ENCODE data around the gene FBXO10.
"Not testable (repeated sequence)": the region's sequence is repeated elsewhere in the genome, so short reads cannot be mapped to it uniquely, and the experiment has no call there.

Gene FBXO10

DNA sequence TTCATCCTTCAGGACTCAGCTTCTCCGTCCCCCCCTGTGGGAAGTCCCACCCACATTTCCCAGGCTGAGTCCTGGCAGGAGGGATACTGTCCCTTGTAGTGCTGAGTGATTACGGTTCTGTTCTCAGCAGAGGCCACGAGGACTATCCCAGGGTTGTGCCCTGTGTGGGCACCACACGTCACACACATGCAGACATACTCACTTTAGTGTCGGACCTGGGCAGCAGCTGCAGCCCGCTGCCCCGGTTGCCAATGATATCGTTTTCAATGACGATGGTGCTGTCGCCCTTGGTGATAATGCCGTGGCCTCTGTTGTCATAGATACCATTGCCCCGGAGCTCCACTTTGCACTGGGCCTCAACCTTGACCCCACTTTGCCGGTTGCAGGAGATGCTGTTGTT is 58.3 kb downstream of the FBXO10 start:
- TF ChIP-seq, protein P1, sequence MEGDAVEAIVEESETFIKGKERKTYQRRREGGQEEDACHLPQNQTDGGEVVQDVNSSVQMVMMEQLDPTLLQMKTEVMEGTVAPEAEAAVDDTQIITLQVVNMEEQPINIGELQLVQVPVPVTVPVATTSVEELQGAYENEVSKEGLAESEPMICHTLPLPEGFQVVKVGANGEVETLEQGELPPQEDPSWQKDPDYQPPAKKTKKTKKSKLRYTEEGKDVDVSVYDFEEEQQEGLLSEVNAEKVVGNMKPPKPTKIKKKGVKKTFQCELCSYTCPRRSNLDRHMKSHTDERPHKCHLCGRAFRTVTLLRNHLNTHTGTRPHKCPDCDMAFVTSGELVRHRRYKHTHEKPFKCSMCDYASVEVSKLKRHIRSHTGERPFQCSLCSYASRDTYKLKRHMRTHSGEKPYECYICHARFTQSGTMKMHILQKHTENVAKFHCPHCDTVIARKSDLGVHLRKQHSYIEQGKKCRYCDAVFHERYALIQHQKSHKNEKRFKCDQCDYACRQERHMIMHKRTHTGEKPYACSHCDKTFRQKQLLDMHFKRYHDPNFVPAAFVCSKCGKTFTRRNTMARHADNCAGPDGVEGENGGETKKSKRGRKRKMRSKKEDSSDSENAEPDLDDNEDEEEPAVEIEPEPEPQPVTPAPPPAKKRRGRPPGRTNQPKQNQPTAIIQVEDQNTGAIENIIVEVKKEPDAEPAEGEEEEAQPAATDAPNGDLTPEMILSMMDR (IDR thresholded peaks at IDR 0.05; ENCODE audit: borderline replicate concordance, insufficient read depth, low read depth, low read length): no peak
- no peak overlapping the region for H3K4me3 ChIP-seq (ENCODE audit: low read depth, low read length)

DNA sequence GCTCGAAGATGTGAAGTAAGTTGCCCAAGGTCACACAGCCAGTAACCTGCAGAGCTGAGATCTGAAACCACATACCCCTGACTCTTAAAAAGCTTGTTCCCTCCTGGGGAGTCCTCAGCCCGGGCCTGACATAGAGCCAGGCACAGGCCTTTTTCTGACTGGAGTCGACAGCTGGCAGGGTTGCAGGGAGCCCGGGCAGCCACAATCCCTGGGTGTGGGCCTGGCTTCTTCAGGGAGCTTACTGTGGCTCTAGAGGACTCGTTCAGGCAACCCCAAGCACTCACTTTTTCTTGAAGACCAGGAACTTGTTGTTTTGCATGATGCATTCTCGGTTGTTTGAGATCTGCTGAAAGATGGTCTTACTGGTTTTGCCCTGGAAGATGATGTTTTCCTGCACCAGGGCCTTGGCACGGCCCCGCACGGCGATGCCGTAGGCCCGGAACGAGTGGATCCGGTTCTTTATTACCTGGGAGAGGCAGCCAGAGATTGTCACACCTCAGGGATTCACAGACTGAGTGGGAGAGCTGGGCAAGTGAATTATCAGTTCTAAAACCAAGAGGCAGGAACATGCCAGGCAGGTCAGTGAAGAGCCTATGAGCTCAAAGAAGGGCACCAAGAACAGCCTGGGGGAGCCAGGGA is 60.4 kb downstream of the FBXO10 start:
- TF ChIP-seq, protein P1 (IDR thresholded peaks at IDR 0.05; ENCODE audit: borderline replicate concordance, insufficient read depth, low read depth, low read length): no peak
- H3K4me3 ChIP-seq (ENCODE audit: low read depth, low read length): no peak overlapping the region

DNA sequence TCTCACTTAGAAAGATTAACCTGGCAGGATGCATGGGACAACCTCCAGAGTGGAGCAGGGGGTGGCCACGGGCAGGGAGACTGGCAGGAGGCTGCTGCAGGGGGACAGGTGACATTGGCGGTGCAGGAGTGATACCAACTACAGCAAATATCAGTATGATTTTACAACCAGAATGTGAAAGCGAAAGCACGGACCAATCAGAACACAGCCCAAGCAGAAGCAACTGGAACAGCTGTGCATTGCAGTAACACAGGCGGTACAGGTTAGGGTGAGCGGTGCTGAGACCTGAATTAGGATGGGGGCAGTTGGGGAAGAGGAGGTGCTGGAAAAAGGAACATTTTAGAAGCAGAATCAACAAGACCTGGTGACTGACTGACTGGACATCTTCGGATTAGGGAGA is 61.2 kb downstream of the FBXO10 start:
- TF ChIP-seq, protein P1 (IDR thresholded peaks at IDR 0.05; ENCODE audit: borderline replicate concordance, insufficient read depth, low read depth, low read length): no peak
- H3K4me3 ChIP-seq (ENCODE audit: low read depth, low read length): no peak overlapping the region

DNA sequence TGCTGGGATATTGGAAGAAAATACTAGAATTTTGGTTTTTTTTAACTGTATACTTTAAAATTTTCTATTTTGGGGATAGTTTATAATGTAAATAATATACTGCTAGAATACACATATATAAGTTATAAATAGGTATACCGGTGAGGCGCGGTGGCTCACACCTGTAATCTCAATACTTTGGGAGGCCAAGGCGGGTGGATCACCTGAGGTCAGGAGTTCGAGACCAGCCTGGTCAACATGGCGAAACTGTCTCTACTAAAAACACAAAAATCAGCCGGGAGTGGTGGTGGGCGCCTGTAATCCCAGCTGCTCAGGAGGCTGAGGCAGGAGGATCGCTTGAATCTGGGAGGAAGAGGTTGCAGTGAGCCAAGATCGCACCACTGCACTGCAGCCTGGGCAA is 61.8 kb downstream of the FBXO10 start:
- H3K4me3 ChIP-seq (ENCODE audit: low read depth, low read length): not testable (repeated sequence)

DNA sequence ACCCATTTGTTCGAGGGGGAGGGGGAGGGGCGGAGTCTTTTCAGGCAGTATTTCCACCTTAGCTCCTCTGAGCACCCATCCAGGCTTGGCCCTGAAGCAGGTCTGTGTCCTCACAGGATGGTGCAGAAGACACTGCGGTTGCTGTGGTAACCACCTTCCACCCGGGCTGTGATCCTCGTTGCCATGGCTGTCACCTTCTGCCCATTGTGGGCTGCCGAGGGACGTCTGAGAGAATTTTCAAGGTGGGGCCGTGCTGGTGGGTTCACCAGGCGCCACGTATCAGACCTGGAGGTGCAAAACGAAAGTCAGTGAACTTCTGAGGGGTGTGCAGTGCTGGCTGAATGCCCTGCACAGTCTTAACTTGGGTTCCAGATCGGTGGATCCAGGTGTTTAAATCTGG is 63.7 kb downstream of the FBXO10 start:
- TF ChIP-seq, protein P1 (IDR thresholded peaks at IDR 0.05; ENCODE audit: borderline replicate concordance, insufficient read depth, low read depth, low read length): no peak

DNA sequence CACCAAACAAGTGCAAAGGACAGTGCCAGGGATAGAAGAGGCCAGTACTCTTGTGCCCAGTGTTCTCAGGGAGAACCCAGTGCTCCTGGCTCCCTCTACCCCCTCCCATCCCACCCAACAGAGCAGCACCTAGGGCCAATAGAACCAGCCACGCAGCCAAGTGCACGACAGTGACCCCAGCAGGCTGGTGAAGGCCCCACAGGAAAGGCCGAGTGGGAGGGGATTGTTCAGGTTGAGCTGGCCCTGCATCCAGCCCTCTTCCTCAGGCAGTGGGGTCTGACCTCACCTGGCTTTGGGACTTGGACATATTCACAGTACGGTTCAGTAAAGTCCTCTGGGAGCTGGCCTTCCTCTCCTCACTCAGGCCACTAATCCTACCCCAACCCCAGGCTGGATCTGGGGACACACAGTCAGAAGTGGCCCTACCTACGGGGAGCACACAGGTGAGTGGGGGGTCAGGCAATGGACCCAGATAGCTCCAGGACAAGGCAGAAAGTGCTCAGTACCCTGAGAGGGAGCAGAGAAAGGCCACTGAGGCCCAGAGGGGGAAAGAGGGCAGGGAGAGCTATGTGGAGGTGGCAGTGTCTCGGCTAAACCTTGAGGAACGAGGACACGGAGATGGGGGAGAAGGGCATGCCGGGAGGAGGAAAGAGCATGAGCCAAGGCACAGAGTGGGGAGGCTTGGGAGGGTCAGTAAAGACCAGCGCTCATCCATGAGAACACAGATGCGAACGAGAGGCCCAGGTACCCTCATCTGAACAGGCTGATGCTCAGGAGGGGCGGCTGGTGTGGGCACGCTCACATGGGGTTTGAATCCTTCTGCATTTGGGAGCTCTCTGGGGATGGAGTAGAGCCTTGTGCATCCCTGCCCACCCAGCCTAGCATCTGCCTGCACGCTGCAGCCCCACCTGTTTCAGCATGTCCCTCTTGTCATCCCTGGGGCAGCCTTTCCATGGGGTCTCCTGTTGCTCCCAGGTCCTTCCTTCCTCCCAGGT is 64.9 kb downstream of the FBXO10 start:
- no peak overlapping the region for H3K4me3 ChIP-seq (ENCODE audit: low read depth, low read length)
- TF ChIP-seq, protein P1 (IDR thresholded peaks at IDR 0.05; ENCODE audit: borderline replicate concordance, insufficient read depth, low read depth, low read length): peak; percentile 47; the same call in 1 of the 2 replicates

More for the DNA sequence above, 63.7 kb downstream of the FBXO10 start:
- H3K4me3 ChIP-seq (ENCODE audit: low read depth, low read length): no peak overlapping the region

DNA sequence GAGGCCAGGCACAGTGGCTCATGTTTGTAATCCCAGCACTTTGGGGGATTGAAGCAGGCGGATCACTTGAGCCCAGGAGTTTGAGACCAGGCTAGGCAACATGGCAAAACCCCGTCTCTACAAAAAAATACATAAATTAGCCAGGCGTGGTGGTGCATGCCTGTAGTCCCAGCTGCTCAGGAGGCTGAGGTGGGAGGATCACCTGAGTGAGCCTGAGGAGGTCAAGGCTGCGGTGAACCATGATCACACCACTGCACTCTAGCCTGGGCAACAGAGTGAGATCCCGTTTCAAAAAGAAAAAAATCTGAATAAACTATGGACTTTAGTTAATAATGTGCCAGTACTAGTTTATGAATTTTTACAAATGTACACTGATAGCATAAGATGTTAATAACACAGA is 66.1 kb downstream of the FBXO10 start:
- H3K4me3 ChIP-seq (ENCODE audit: low read depth, low read length): not testable (repeated sequence)

DNA sequence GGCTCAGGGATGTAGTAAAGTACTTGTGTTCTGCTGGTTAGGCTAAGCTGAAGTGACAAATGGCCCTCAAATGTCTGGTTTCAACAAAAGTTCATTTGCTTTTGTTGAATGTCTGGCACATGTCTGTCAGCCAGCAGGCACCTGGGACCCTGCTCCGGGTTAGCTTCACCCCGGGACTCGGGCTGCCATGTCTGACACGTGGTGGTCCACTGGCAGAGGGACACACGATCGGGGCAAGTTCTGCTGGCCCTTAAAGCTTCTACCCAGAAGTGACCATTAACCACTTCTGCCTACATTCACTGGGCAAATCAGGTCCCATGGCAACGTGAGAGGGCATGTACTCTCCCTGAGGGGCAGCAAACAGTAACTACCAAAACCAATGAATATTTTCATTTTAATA is 66.6 kb downstream of the FBXO10 start:
- TF ChIP-seq, protein P1 (IDR thresholded peaks at IDR 0.05; ENCODE audit: borderline replicate concordance, insufficient read depth, low read depth, low read length): no peak
- H3K4me3 ChIP-seq (ENCODE audit: low read depth, low read length): no peak overlapping the region

Measured in GM12875 (cell line).